Large intestine (tissue), 3 donors: ENCODE data around the gene RPL19. TPM values are rescaled to one million over a fixed set of nuclear protein-coding genes. Genes with fewer than 3 reads are reported as not detected.

Experiments used
- DNase-seq, 2 donors: peaks; one replicate each; pipeline versions ENCODE4 v3.0.0 to v3.0.0-alpha.2; 2013
- H3K27ac ChIP-seq: one replicate; pipeline ENCODE4 v1.5.1; 2013; ENCODE audit warnings: low read length
- H3K27me3 ChIP-seq: 2 replicates; pipeline ENCODE4 v1.6.1; 2013; ENCODE audit warnings: low read length; ENCODE audit not compliant: control insufficient read depth, insufficient read depth
- H3K36me3 ChIP-seq: 2 replicates; pipeline ENCODE4 v1.6.1; 2013; ENCODE audit warnings: low read length; ENCODE audit not compliant: control insufficient read depth, insufficient read depth
- H3K4me1 ChIP-seq: one replicate; pipeline ENCODE4 v1.6.1; 2013; ENCODE audit warnings: low read length; ENCODE audit not compliant: control insufficient read depth, insufficient read depth
- H3K4me3 ChIP-seq: one replicate; pipeline ENCODE4 v1.5.1; 2013; ENCODE audit warnings: low read length
- H3K9me3 ChIP-seq: one replicate; pipeline ENCODE4 v1.6.1; 2013; ENCODE audit warnings: mild to moderate bottlenecking, low read depth, low read length, moderate library complexity; ENCODE audit not compliant: control insufficient read depth
- WGBS: methylation state at CpG from one replicate; pipeline ENCODE4 v1.1.5; 2013; ENCODE audit warnings: low lambda C conversion rate; ENCODE audit not compliant: insufficient coverage; 5-methylcytosine and 5-hydroxymethylcytosine counted together
- polyA plus RNA-seq: library from polyadenylated mRNA; unstranded; fragments of 120-200 nt; gene quantifications from one replicate; pipeline ENCODE4 v1.2.1, GENCODE V29; 2013

RPL19 gene
- polyA plus RNA-seq, 1 donor: 2,491 TPM

GRCh38 chr17:39222151-39222550 is 22.1 kb downstream of the RPL19 start:
- peaks cover 2% of the 10 kb centered on the region for H3K4me1 ChIP-seq
- peaks cover 69% of the 10 kb centered on the region for H3K27me3 ChIP-seq
- H3K9me3 ChIP-seq: no peaks in the 10 kb centered on the region
- DNase-seq: no peak
- no peaks in the 10 kb centered on the region for H3K36me3 ChIP-seq
- no peak overlapping the region for H3K4me3 ChIP-seq
- WGBS: no CpG with 5 or more reads among the region's 7 CpGs
- H3K27ac ChIP-seq: no peak overlapping the region

- Histone ChIP-seq H3K4me3 (no peak overlapping the region), H3K27me3 (peaks cover 70% of the 10 kb centered on the region), H3K36me3 (no peaks in the 10 kb centered on the region), H3K9me3 (no peaks in the 10 kb centered on the region), H3K4me1 (peaks cover 2% of the 10 kb centered on the region), H3K27ac (no peak overlapping the region)
- no CpG with 5 or more reads among the region's 9 CpGs for WGBS
- no peak for DNase-seq
Measured at GRCh38 chr17:39222866-39223834, 23.1 kb downstream of the RPL19 start.

GRCh38 chr17:39223907-39224777 is 24.1 kb downstream of the RPL19 start:
- no peak for DNase-seq

GRCh38 chr17:39224778-39225307 is 24.8 kb downstream of the RPL19 start:
- Histone ChIP-seq H3K27ac (no peak overlapping the region), H3K27me3 (peaks cover 67% of the 10 kb centered on the region), H3K36me3 (no peaks in the 10 kb centered on the region), H3K9me3 (no peaks in the 10 kb centered on the region), H3K4me1 (peaks cover 2% of the 10 kb centered on the region), H3K4me3 (no peak overlapping the region)
- no CpG with 5 or more reads among the region's 68 CpGs for WGBS
- no peak for DNase-seq

More at GRCh38 chr17:39223907-39224777, 24.1 kb downstream of the RPL19 start:
- Histone ChIP-seq H3K36me3 (no peaks in the 10 kb centered on the region), H3K27ac (no peak overlapping the region), H3K4me3 (no peak overlapping the region), H3K27me3 (peaks cover 69% of the 10 kb centered on the region), H3K9me3 (no peaks in the 10 kb centered on the region), H3K4me1 (peaks cover 2% of the 10 kb centered on the region)
- no CpG with 5 or more reads among the region's 33 CpGs for WGBS

- no peak within 1 kb of the TSS for H3K27ac ChIP-seq
- H3K36me3 ChIP-seq: no peaks in the 10 kb centered on the region
Measured at GRCh38 chr17:39225308-39225958, 25.4 kb downstream of the RPL19 start, which contains the start of gene STAC2. Gene STAC2, minus strand, starts transcription at chr17:39225945. Its CDS starts 443 bp downstream, at chr17:39225502.

GRCh38 chr17:39225959-39226683 is 26.0 kb downstream of the RPL19 start:
- H3K36me3 ChIP-seq: no peaks in the 10 kb centered on the region
- peak overlapping the region; percentile 9 for H3K4me3 ChIP-seq
- H3K27ac ChIP-seq: no peak overlapping the region
- peak; percentile 55 to 58 for DNase-seq
- H3K9me3 ChIP-seq: no peaks in the 10 kb centered on the region
- H3K27me3 ChIP-seq: peaks cover 74% of the 10 kb centered on the region
- WGBS: 40% methylated on average over 2 of the region's 24 CpGs
- H3K4me1 ChIP-seq: peaks cover 2% of the 10 kb centered on the region

More at GRCh38 chr17:39225308-39225958, 25.4 kb downstream of the RPL19 start, which contains the start of gene STAC2:
- H3K4me1 ChIP-seq: peaks cover 2% of the 10 kb centered on the region
- H3K27me3 ChIP-seq: peaks cover 67% of the 10 kb centered on the region
- H3K9me3 ChIP-seq: no peaks in the 10 kb centered on the region
- no CpG with 5 or more reads among the region's 71 CpGs for WGBS
- no peak for DNase-seq
- peak within 1 kb of the TSS; percentile 9 for H3K4me3 ChIP-seq

GRCh38 chr17:39227364-39227919 is 27.4 kb downstream of the RPL19 start:
- Histone ChIP-seq H3K4me1 (peaks cover 8% of the 10 kb centered on the region), H3K36me3 (no peaks in the 10 kb centered on the region), H3K27ac (no peak overlapping the region), H3K27me3 (peaks cover 80% of the 10 kb centered on the region), H3K9me3 (no peaks in the 10 kb centered on the region), H3K4me3 (no peak overlapping the region)
- no peak for DNase-seq
- no CpG with 5 or more reads among the region's 2 CpGs for WGBS

- H3K9me3 ChIP-seq: no peaks in the 10 kb centered on the region
- H3K27me3 ChIP-seq: peaks cover 61% of the 10 kb centered on the region
- no peak overlapping the region for H3K4me3 ChIP-seq
- DNase-seq: no peak
- no CpG with 5 or more reads among the region's 11 CpGs for WGBS
- no peaks in the 10 kb centered on the region for H3K36me3 ChIP-seq
- H3K27ac ChIP-seq: no peak overlapping the region
- peaks cover 8% of the 10 kb centered on the region for H3K4me1 ChIP-seq
Measured at GRCh38 chr17:39229274-39229913, 29.3 kb downstream of the RPL19 start.

GRCh38 chr17:39230361-39230760 is 30.3 kb downstream of the RPL19 start:
- WGBS: no CpG with 5 or more reads among the region's 1 CpG
- Histone ChIP-seq H3K9me3 (no peaks in the 10 kb centered on the region), H3K4me1 (peaks cover 6% of the 10 kb centered on the region), H3K27ac (no peak overlapping the region), H3K4me3 (no peak overlapping the region), H3K27me3 (peaks cover 52% of the 10 kb centered on the region), H3K36me3 (no peaks in the 10 kb centered on the region)
- no peak for DNase-seq
